Measurements from ENCODE around the gene HBE1. TPM values are rescaled to one million over a fixed set of nuclear protein-coding genes. Genes with fewer than 3 reads are reported as not detected.
A peak's percentile ranks its signal among the peaks of the same experiment; 100 is the strongest.
"Not testable (repeated sequence)": the region's sequence is repeated elsewhere in the genome, so short reads cannot be mapped to it uniquely, and the experiment has no call there.

Gene HBE1
- total and polyA plus RNA-seq, 4 donors = 2.1 to 14.6 TPM; not detected in 2

DNA sequence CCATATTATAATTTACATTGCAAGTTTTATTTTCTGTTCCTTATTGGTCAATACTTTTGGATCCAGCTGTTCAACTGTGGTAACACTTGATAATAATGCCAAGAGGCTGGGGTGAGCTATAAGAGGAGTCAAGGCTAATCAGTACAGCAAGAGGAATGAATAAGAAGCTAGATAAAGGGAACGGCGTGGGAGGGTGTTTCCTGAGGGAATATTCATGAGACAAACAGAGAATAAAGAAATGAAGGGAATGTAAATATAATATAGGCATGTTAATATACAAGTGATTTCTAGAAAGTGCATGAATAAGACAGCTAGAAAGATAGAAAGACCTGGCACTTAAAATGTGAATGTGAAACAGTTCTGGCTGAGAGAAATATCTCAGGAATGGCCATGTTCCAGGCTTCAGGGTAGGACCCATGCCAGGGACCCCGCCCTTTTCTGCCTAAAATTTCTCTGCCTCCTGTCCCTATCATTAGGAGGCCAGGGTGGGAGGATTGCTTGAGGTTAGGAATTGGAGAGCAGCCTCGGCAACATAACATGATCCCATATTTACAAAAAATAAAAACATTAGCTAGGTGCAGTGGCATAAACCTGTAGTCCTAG, 28.1 kb upstream of the HBE1 start:
- Histone ChIP-seq H3K36me3 (ENCODE audit: control insufficient read depth in 4 of 4, insufficient read depth in 4 of 4, low read length in 4 of 4) (peaks cover 0 to 1% (median 0%) of the 10 kb centered on the region in 4 donors), H3K4me1 (ENCODE audit: control insufficient read depth in 5 of 5, insufficient read depth in 5 of 5, low read length in 5 of 5) (peaks cover 0 to 6% (median 0%) of the 10 kb centered on the region in 5 donors), H3K4me3 (no peak overlapping the region), H3K27ac (ENCODE audit: low read depth in 1 of 2, low read length in 1 of 2) (no peak overlapping the region), H3K9ac (ENCODE audit: insufficient read depth in 1 of 2, low read length in 2 of 2) (no peak overlapping the region), H3K9me3 (ENCODE audit: control insufficient read depth in 4 of 4, insufficient read depth in 3 of 4, low read length in 3 of 4) (peaks cover 0 to 2% (median 0%) of the 10 kb centered on the region in 4 donors), H3K27me3 (ENCODE audit: control insufficient read depth in 3 of 3, insufficient read depth in 3 of 3, low read length in 2 of 3) (no peaks in the 10 kb centered on the region)
- TF ChIP-seq, protein P1, sequence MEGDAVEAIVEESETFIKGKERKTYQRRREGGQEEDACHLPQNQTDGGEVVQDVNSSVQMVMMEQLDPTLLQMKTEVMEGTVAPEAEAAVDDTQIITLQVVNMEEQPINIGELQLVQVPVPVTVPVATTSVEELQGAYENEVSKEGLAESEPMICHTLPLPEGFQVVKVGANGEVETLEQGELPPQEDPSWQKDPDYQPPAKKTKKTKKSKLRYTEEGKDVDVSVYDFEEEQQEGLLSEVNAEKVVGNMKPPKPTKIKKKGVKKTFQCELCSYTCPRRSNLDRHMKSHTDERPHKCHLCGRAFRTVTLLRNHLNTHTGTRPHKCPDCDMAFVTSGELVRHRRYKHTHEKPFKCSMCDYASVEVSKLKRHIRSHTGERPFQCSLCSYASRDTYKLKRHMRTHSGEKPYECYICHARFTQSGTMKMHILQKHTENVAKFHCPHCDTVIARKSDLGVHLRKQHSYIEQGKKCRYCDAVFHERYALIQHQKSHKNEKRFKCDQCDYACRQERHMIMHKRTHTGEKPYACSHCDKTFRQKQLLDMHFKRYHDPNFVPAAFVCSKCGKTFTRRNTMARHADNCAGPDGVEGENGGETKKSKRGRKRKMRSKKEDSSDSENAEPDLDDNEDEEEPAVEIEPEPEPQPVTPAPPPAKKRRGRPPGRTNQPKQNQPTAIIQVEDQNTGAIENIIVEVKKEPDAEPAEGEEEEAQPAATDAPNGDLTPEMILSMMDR (IDR thresholded peaks at IDR 0.05; ENCODE audit: control extremely low read depth, extremely low read depth) = no peak
- WGBS, 2 donors = 63 to 85% methylated on average over 4 of the region's 4 CpGs
- ATAC-seq (ENCODE audit: insufficient read depth, low FRiP score) = no peak
- DNase-seq = peak in 2 of 3 donors; percentile 27 to 34

- WGBS, 2 donors = 92 to 98% methylated on average over 39 to 41 of the region's 41 CpGs
These were observed 24.7 kb upstream of the HBE1 start for GRCh38 chr11:5294342-5294995.

DNA sequence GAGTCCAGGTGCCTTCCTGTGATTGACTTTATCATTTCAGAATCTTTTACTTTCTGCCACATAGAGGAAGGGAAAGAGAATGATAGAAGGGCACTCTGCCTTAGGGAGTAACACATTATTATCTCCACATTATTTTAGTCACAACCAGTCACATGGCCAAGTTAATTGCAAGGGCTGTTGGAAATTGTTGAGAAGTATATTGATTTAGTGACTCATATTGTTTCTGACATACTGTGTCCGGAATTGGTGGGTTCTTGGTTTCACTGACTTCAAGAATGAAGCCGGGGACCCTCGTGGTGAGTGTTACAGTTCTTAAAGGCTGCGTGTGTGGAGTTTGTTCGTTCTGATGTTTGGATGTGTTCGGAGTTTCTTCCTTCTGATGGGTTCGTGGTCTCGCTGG, 23.3 kb upstream of the HBE1 start:
- Histone ChIP-seq H3K9ac (ENCODE audit: insufficient read depth in 1 of 2, low read length in 2 of 2) (no peak overlapping the region), H3K27me3 (ENCODE audit: control insufficient read depth in 3 of 3, insufficient read depth in 3 of 3, low read length in 2 of 3) (no peaks in the 10 kb centered on the region), H3K4me3 (no peak overlapping the region), H3K4me1 (ENCODE audit: control insufficient read depth in 5 of 5, insufficient read depth in 5 of 5, low read length in 5 of 5) (peaks cover 0 to 6% (median 0%) of the 10 kb centered on the region in 5 donors), H3K36me3 (ENCODE audit: control insufficient read depth in 4 of 4, insufficient read depth in 4 of 4, low read length in 4 of 4) (no peaks in the 10 kb centered on the region), H3K9me3 (ENCODE audit: control insufficient read depth in 4 of 4, insufficient read depth in 3 of 4, low read length in 3 of 4) (peaks cover 0 to 2% (median 0%) of the 10 kb centered on the region in 4 donors), H3K27ac (ENCODE audit: low read depth in 1 of 2, low read length in 1 of 2) (no peak overlapping the region)
- TF ChIP-seq, protein P1 (IDR thresholded peaks at IDR 0.05; ENCODE audit: control extremely low read depth, extremely low read depth) = no peak
- 92 to 93% methylated on average over 8 of the region's 8 CpGs for WGBS, 2 donors
- no peak for DNase-seq
- ATAC-seq (ENCODE audit: insufficient read depth, low FRiP score) = no peak

More at GRCh38 chr11:5294342-5294995, 24.7 kb upstream of the HBE1 start:
- H3K4me3 ChIP-seq; H3K27me3 ChIP-seq (ENCODE audit: control insufficient read depth in 3 of 3, insufficient read depth in 3 of 3, low read length in 2 of 3); H3K4me1 ChIP-seq (ENCODE audit: control insufficient read depth in 5 of 5, insufficient read depth in 5 of 5, low read length in 5 of 5); ATAC-seq (ENCODE audit: insufficient read depth, low FRiP score); DNase-seq; H3K9me3 ChIP-seq (ENCODE audit: control insufficient read depth in 4 of 4, insufficient read depth in 3 of 4, low read length in 3 of 4); H3K9ac ChIP-seq (ENCODE audit: insufficient read depth in 1 of 2, low read length in 2 of 2); H3K36me3 ChIP-seq (ENCODE audit: control insufficient read depth in 4 of 4, insufficient read depth in 4 of 4, low read length in 4 of 4); H3K27ac ChIP-seq (ENCODE audit: low read depth in 1 of 2, low read length in 1 of 2): not testable (repeated sequence)

DNA sequence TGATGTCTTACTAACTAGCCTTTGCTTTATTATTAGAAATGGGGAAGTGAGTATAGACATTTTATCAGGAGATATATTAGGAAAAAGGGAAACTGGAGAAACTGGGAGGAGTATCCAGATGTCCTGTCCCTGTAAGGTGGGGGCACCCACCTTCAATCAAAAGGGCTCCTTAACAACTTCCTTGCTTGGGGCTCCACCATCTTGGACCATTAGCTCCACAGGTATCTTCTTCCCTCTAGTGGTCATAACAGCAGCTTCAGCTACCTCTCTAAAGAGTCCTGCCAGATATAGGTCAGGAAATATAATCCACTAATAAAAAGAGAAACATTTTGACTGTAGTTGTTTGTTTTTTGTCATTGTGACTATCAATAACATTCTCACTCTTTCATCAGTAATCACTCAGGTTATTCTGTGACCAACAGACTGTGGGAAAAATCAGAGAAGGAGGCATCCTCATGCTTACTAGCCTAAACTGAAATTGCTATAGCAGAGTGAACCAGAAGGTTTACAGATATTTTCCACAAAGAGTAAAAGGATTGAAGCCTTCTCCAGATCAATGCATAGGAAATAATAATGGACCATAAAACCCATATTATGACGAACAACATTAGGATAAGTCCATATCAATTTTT, 21.6 kb upstream of the HBE1 start:
- Histone ChIP-seq H3K4me1 (ENCODE audit: control insufficient read depth in 5 of 5, insufficient read depth in 5 of 5, low read length in 5 of 5) (no peaks in the 10 kb centered on the region), H3K9ac (ENCODE audit: insufficient read depth in 1 of 2, low read length in 2 of 2) (no peak overlapping the region), H3K9me3 (ENCODE audit: control insufficient read depth in 4 of 4, insufficient read depth in 3 of 4, low read length in 3 of 4) (peaks cover 0 to 2% (median 0%) of the 10 kb centered on the region in 4 donors), H3K27me3 (ENCODE audit: control insufficient read depth in 3 of 3, insufficient read depth in 3 of 3, low read length in 2 of 3) (no peaks in the 10 kb centered on the region), H3K4me3 (no peak overlapping the region), H3K36me3 (ENCODE audit: control insufficient read depth in 4 of 4, insufficient read depth in 4 of 4, low read length in 4 of 4) (no peaks in the 10 kb centered on the region), H3K27ac (ENCODE audit: low read depth in 1 of 2, low read length in 1 of 2) (no peak overlapping the region)
- TF ChIP-seq, protein P1 (IDR thresholded peaks at IDR 0.05; ENCODE audit: control extremely low read depth, extremely low read depth) = no peak
- ATAC-seq (ENCODE audit: insufficient read depth, low FRiP score) (no peak), DNase-seq (no peak)
- WGBS, 2 donors = 85 to 89% methylated on average over 1 of the region's 1 CpG

Measured in lung (tissue), 12 donors.